HG03342 (cell line): ENCODE results near the gene TCF23.
"Not testable (repeated sequence)": the region's sequence is repeated elsewhere in the genome, so short reads cannot be mapped to it uniquely, and the experiment has no call there.

Source experiments
- ATAC-seq: cut with Tn5 transposase; IDR thresholded peaks from one replicate; pipeline ENCODE4 v1.9.1; 2021; ENCODE audit warnings: mild to moderate bottlenecking, moderate library complexity; ENCODE audit not compliant: unreplicated experiment

TCF23 gene

DNA sequence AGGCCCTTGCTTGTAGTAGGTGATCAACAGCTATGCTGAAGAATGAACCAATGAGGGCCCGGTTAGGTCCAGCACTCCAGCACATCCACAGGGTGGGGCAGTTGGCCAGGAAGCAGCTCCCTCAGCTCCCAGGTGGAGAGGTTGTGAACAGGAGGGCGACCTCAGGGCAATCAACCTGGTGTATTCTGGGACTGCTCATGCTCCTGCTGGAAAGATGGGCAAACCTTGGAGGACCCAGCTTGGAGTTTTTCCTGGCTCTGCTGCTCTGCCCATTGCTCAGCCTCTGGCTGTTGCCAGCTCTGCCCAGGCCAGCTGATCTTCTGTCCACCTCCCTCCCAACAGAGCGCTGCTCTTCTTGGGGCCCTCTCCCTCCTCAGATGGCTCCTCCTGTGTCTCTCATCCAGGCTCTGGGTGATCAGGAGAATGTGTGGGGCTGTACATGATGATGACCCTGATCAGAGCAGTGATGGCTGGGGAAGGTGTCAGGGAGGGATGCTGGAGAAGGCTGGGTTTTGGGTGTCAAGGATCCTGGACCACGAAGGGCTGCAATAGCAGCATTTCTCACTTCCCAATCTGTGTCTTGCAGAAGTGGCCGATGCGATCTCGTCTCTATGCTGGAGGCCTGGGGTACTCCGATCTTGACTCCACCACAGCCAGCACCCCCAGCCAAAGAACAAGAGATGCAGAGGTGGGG, 3.4 kb downstream of the TCF23 start:
- no peak for ATAC-seq

GRCh38 chr2:27152796-27153464, 4.1 kb downstream of the TCF23 start:
- no peak for ATAC-seq

GRCh38 chr2:27154488-27154887, 5.7 kb downstream of the TCF23 start:
- ATAC-seq, result no peak

DNA sequence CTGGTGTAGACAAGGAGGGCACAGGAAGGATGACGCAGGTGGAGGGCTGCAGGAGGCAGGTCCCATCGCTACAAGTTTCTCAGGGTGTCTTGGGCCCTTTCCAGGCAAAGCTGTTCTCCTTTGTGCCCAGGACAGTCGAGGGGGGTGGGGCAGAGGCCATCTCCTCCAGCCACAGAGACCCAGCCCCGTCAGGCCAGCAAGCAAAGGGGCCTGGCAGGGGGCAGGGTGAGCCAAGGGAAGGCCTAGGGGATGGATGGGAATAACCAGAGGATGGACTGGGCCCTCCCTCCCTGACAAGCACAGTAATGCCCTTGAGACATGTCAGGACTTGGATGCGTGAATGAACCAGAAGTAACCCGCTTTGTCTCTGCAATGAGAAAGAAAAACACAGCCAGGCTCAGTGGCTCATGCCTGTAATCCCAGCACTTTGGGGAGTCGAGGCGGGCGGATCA, 6.3 kb downstream of the TCF23 start:
- no peak for ATAC-seq

- no peak for ATAC-seq
Observed at GRCh38 chr2:27158468-27158867, 9.7 kb downstream of the TCF23 start.

- ATAC-seq, result no peak
Observed at GRCh38 chr2:27159271-27159670, 10.5 kb downstream of the TCF23 start.

GRCh38 chr2:27160191-27160590, 11.4 kb downstream of the TCF23 start:
- ATAC-seq, result no peak

DNA sequence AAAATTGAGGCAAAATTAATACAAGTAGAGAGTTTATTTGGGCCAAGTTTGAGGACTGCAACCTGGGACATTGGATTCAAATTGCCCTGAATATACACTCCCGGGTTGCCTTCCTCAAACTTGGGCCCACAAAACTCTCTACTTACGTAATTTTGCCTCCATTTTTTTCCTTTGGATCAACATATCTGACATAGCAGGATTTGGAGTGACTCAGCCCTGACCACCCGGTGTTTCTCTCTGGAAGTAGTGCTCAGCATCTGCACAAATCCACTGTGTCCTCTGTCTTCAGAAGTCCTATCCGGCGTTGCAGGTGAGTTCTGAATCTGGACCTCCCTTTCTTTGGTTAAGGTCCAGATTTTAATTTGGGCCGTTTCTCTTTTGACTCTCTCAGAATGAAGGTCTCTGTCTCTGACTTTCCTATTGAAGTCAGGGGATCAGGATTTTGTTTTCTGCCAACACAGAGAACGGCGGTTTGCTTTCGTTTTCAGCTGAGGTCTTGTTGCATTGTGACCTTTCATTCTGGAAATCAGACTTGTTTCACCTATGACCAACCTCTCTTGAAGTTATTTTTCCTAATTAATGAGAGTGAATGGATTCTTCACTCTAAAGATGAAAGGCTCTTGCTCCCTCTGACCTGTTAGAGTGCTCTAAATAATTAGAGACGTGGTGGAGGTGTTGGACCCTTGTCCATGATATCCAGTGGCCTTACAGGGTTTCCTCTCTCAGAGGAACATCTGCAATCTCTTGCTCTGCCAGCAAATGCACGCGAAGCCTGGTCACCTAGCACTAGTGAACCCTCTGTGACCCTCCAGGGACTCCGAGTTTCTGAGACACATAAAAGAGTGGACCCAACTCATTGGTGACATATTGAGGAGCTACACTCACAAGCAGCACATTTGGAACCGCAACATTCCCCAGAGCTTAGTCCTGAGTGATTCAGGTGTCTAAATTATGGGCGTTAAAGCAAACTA, 13.6 kb downstream of the TCF23 start:
- ATAC-seq, result no peak

GRCh38 chr2:27164960-27165763, 16.4 kb downstream of the TCF23 start:
- no peak for ATAC-seq

- ATAC-seq, result no peak
Observed at GRCh38 chr2:27170581-27171337, 22.0 kb downstream of the TCF23 start.

DNA sequence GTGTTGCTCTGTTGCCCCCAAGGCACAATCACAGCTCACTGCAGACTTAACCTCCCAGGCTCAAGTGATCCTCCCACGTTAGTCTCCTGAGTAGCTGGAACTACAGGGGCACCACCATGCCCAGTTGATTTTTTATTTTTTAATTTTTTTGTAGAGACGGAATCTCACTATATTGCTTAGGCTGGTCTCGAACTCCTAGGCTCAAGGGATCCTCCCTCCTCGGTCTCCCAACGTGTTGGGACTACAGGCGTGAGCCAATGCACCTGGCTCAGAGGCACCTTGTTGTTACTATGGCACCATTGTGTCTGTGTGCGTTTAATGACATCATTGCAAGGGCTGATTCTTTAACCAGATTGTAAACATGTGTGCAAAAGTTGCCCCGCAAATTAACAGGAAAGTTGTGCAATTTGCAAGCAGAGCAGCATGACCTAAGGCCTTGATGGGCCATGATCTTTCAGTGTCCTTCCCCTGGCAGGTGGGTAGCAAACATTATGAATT, 22.6 kb downstream of the TCF23 start:
- ATAC-seq, result no peak

- ATAC-seq, result no peak
Observed at GRCh38 chr2:27174638-27175037, 25.8 kb downstream of the TCF23 start.

DNA sequence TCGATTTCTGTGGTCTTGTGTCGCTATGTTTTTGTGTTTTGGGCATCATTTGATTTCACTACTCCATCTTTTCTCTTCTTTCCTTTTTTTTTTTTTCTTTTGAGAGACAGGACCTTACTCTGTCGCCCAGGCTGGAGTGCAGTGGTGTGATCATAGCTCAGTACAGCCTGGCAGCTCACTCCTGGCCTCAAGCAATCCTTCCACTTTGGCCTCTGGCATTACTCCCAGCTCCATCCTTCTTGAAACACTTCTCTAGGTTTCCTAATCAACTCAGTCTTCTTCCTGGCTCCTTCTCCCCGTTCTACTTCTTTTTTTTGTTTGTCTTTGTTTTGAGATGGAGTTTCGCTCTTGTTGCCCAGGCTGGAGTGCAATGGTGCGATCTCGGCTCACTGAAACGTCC, 26.5 kb downstream of the TCF23 start:
- ATAC-seq, result no peak

GRCh38 chr2:27175781-27176180, 27.0 kb downstream of the TCF23 start:
- ATAC-seq, result not testable (repeated sequence)

DNA sequence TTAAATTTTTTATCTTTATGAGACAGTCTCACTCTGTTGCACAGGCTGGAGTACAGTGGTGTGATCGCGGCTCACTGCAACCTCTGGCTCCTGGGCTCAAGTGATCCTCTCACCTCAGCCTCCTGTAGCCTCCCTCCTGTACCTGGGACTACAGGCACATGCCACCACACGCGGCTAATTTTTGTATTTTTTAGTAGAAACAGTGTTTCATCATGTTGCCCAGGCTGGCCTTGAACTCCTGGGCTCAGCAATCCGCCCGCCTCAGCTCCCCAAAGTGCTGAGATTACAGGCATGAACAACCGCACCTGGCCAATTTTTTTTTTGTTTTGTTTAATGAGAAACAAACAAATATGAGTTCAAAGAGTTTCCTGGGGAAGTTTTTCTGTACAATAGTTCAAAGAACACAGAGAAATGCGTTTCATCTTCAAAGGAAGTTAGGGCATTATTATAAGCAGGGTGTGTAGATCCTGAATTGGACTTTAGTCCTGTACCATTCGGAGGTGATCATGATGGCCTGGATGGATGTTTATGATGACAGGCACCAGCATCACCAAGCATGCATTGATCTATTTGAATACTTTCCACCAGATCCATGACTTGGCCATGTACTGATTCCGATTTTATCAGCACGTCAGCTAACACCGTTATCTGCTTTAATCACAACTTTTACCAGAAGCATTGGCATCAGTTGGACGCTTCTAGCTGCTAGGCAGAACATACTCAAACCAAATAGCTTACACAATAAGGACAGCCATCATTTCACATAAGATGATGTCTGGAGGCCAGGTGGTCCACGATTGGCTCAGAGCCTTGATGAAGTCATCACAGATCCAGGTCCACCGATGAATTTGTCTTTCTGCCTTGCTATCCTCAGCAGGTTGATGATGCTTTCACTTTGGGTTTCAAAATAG, 28.9 kb downstream of the TCF23 start:
- no peak for ATAC-seq

DNA sequence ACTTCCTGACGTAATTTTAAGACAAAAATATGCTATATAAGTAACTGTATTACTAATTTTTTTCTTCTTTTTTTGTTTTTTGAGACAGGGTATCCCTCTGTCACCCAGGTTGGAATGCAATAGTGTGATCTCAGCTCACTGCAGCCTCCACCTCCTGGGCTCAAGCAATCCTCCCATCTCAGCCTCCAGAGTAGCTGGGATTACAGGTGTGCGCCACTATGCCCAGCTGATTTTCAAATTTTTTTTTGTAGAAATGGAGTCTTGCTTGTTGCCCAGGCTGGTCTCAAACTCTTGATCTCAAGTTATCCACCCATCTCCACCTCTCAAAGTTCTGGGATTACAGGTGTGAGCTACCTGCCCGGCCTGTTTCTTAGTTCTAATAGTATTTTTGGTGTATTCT, 29.7 kb downstream of the TCF23 start:
- ATAC-seq, result no peak

GRCh38 chr2:27179344-27180000, 30.7 kb downstream of the TCF23 start:
- ATAC-seq, result no peak

DNA sequence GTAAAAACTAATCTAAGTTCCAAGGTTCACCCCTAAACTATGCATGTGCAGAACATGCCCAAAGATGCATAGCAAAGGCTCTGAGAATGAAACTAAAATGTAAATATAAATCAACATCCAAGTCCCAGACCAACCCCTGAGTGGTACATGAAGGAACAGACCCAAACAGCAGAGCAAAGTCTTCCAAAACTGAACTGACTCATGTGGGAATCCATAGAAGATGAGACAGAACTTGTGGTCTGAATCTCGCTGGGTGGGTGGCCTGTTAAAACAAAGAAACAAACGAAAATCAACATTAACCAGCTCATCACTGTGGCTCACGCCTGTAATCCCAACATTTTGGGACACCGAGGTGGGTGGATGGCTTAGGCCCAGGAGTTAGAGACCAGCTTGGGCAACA, 33.5 kb downstream of the TCF23 start:
- ATAC-seq, result no peak
